Non-pigmented ciliary epithelial cell (primary cell): ENCODE results near the gene JMJD1C.

Source experiments
- DNase-seq: peaks from one replicate; pipeline ENCODE4 v3.0.0-alpha.2; 2010; ENCODE audit warnings: low read depth

JMJD1C gene

GRCh38 chr10:63477927-63478326, 12.2 kb upstream of the JMJD1C start:
- no peak for DNase-seq

- DNase-seq = no peak
These were observed 8.7 kb upstream of the JMJD1C start for GRCh38 chr10:63474488-63474887.

DNA sequence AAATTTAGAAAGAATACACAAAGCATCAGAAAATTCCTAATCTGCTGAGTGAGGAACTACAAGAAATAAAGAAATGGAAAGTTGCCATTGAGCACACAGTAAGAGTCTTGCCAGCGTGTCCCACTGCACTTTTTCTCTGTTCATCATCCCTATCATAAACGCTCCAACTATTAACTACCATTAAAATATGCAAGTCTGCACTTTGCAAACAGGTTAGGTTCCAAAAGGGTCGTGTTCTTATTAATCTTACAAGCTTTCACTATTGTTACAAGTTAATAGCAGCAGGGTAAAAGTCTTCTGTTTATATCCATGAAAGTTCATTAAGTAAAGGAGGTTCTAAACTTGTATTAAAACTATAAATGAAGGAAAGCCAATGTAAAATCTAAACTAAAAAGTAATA, 5.2 kb upstream of the JMJD1C start:
- DNase-seq = no peak

GRCh38 chr10:63468947-63469346, 3.2 kb upstream of the JMJD1C start:
- no peak for DNase-seq

DNA sequence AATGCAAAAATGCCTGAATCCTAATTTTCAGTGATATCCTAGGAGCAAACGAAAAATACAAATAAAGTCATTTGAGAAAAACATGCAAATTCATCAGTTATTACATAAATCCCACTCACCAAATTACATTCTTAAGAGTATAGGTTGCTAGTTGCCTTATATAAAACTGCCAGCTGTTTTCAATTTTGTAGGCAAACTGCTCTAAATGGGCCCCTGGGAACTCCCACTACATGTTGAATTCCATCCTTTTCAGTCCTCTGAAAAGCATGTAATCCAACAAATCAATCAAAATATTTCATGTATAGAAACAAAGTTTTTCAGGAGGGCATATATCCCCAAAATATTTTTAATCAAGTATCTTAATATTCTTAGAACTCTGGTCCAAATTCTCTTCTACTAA, 2.1 kb upstream of the JMJD1C start:
- DNase-seq = no peak

DNA sequence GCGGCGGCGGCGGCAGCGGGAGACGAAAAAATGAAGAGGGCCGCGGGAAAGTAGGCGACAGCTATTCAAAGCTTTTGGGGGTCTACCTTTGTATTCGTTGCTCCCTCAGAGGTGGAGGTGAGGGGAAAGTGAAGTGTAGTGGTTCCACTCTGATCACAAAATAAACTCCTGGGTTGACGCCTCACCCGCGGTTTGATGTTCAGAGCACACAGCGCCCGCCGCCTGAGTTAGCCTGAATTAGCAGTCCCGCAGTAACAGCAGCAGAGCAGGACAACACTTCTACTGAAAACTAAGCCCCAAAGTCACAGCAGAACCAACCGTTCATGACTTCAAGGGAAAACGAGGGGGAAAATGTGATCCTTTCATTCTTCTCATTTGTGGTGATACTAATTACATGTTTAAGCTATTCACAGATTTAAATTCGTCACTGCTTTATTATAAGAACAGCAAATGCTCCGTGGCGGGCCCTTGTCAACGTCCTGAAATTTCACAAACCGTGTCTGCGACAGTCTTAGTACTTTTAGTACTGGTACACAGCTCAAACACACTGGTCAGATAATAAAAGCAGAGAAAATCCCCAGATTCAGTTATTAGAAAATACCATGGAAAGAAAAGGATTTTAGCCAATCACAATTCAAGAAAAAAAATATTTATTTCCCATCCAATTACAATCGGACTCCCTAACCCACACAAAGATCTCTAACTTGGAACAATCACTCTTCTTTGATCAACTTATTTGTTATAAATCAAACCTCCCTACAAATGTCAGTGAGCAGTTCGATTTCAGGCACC, 563 bp upstream of the JMJD1C start:
- no peak for DNase-seq

- DNase-seq = no peak
These were observed 1.1 kb downstream of the JMJD1C start for GRCh38 chr10:63464402-63465292.

GRCh38 chr10:63462442-63462841, 3.3 kb downstream of the JMJD1C start:
- DNase-seq = no peak

DNA sequence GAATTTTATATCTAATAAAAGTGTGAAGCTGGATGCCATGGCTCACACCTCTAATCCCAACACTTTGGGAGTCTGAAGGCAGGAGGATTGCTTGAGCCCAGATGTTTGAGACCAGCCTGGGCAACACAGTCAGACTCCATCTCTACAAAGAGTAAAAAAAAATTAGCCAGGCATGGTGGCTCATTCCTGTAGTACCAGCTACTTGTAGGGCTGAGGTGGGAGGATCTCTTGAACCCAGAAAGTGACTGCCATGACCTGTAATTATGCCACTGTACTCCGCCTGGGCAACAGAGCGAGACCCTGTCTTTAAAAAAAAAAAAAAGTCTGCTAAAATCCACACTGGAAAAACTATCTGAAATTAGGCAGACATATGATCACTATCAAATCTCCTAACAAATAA, 7.6 kb downstream of the JMJD1C start:
- DNase-seq = no peak

DNA sequence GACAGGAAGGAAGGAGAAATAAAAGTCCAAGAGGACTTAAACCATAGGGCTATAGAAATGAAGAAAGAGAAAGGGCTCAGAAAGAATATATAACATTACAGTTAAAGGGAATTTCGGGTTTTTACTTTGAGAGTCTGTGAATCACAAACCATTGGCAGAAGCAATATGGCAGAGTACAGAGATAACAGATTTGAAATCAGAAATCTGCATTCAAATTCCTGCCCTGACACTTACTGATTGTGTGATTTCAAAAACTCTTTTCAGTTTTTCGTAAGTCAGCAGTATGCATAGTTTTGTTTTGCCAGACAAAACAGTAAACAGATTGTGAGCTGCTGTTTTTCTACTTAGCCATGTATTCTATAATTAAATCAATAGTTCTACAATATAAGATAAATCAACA, 8.2 kb downstream of the JMJD1C start:
- no peak for DNase-seq

DNA sequence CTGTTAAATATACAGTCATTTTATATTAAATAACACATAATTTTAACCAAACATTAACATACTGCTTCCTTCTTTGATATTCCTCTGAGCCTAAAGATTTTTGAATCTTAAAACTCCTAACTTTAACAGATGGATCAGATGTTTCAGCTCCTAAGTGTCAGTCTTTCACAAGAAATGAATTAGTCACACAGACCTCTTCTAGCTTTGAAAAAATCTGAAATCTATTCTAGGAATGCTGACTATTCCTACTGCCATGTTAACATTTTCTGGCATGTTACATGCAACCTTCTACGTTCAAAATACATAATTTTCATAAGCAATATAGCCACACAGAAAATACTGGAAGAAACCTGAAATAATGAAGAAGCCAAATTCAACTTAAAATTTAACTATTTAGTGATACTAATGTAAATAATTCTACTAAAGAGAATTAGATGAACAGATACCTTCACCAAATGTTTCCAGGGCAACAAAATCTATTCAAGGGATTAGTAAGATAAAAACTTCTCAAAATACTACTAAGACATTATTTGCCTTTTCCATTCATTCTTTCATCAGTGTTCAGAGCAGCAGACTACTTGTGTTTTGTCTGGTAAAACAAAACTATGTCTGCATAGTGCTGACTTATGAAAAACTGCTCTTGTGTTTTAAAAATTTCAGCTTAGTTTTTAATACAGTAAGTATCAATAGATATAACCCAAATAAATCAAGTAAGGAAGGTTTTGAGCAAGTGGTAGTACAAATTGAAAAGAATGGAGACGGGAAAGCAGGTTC, 9.2 kb downstream of the JMJD1C start:
- no peak for DNase-seq

DNA sequence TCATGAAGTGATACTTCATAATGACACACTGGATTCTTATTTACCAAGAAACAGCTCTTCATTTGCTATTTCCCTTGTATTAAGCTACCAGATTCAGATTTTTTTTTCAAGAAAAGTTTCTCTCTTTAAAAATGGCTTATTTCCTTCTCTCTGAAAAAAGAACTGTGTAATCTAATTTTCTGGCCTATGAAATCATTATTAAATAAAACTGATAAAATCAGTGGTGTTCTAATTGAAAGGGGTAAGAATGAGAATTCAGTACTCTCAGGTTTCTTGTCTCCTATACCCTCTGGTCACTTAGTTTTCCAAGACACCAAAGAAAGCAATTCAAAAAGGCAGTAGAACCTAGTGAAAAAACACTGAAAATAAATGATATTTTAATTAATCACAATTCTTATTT, 10.3 kb downstream of the JMJD1C start:
- no peak for DNase-seq

- no peak for DNase-seq
These were observed 11.1 kb downstream of the JMJD1C start for GRCh38 chr10:63454631-63455030.

DNA sequence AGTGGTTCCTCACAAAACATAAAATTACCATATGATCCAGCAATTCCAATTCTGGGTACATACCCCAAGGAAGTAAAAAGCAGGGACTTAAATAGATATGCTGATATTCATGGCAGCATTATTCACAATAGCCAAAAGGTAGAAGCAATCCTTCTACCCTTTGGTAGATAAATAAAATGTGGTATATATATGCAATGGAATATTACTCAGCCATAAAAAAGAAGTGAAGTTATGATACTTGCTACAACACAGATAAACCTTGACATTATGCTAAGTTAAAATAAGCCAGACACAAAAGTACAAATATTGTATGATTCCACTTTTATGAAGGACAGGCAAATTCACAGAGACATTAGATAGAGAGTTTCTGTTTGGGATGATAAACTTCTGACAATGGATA, 13.3 kb downstream of the JMJD1C start:
- no peak for DNase-seq

- no peak for DNase-seq
These were observed 18.9 kb downstream of the JMJD1C start for GRCh38 chr10:63446716-63447440.

DNA sequence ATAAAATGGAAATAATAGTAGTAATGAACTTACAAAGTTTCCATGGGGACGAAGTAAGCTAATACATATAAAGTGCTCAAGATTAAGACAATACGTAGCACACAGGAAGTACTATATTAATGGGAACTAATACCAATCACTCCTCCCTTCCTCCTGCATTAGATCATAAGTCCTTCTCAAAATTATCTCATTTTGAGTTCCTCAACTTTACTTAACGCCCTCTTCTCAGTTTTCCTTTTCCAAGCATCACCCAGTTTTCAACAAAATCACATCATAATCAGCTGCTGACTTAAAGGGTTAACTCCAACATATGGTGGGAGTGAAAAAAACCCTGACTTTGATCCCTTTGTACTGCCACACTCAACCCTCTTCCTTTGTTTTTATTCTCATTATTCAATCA, 24.4 kb downstream of the JMJD1C start:
- DNase-seq = no peak

- DNase-seq = no peak
These were observed 26.2 kb downstream of the JMJD1C start for GRCh38 chr10:63439607-63440006.

GRCh38 chr10:63438506-63439498, 27.0 kb downstream of the JMJD1C start:
- DNase-seq = no peak

- no peak for DNase-seq
These were observed 28.4 kb downstream of the JMJD1C start for GRCh38 chr10:63437116-63437949.

DNA sequence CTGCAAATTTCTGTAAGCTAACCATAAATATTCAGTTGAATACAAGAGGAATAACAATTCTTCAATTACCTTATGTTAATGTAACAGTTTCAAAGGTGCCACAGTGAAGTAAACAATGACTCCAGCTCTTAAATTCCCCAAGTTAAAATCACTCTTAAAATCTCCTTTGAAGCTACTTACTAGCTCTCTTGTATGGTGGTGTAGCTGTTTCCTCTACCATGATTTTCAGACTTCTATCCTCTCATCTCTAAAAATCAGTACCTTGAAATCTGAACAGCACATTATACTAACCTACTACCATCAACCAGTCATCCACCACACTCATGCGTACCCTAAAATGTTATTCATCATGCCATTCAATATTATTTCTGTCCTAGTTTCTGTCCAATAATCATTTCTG, 29.6 kb downstream of the JMJD1C start:
- no peak for DNase-seq
